H1 (cell line): ENCODE measurements around the gene ADAM19. TPM values are rescaled to one million over a fixed set of nuclear protein-coding genes. Genes with fewer than 3 reads are reported as not detected.

Source experiments
- CTCF ChIA-PET: fragments of 300-600 bp; sonication (Branson Sonifier 250); formaldehyde crosslinking; loops from one replicate; lab custom pipeline; 2021; ENCODE audit not compliant: partially characterized antibody; lab: Charles Lee
- POLR2A ChIA-PET: fragments of 300-600 bp; sonication (Branson Sonifier 250); formaldehyde crosslinking; loops from one replicate; lab custom pipeline; 2021; ENCODE audit warnings: inconsistent platforms; ENCODE audit not compliant: partially characterized antibody; lab: Charles Lee
- DNase-seq, 2 experiments: peaks; one replicate each; pipeline versions ENCODE4 v3.0.0 to v3.0.0-alpha.2; 2010 to 2022; ENCODE audit warnings: low spot score in 2 of 2, low read depth in 1 of 2, mixed read lengths in 1 of 2
- FAIRE-seq: peaks from 2 replicates; lab custom pipeline; 2011; peaks lifted over from hg19 to GRCh38; lab: Jason Lieb, UNC
- H2AFZ ChIP-seq: 2 replicates; pipeline ENCODE4 v1.8.1; 2012; ENCODE audit warnings: low read length, inconsistent platforms
- H2AK5ac ChIP-seq: 2 replicates; pipeline ENCODE4 v1.6.1; 2013; ENCODE audit warnings: low read depth, low read length
- H2BK120ac ChIP-seq: replicated peaks from 2 replicates; pipeline ENCODE3; 2013; ENCODE audit warnings: low read depth, low read length, inconsistent platforms
- H2BK12ac ChIP-seq: 2 replicates; pipeline ENCODE4 v1.6.1; 2013; ENCODE audit warnings: low read depth, low read length
- H2BK15ac ChIP-seq: 2 replicates; pipeline ENCODE4 v1.6.1; 2013; ENCODE audit warnings: low read length
- H2BK20ac ChIP-seq: 2 replicates; pipeline ENCODE4 v1.6.1; 2013; ENCODE audit warnings: low read length
- H2BK5ac ChIP-seq: 2 replicates; pipeline ENCODE4 v1.6.1; 2013; ENCODE audit warnings: low read depth, low read length
- H3K14ac ChIP-seq: 2 replicates; pipeline ENCODE4 v1.6.1; 2013; ENCODE audit warnings: inconsistent platforms; ENCODE audit not compliant: insufficient read length
- H3K18ac ChIP-seq: 2 replicates; pipeline ENCODE4 v1.6.1; 2013; ENCODE audit warnings: low read length; ENCODE audit errors: extremely low read depth
- H3K23ac ChIP-seq: 2 replicates; pipeline ENCODE4 v1.6.1; 2013; ENCODE audit warnings: inconsistent platforms; ENCODE audit not compliant: insufficient read length
- H3K23me2 ChIP-seq: 2 replicates; pipeline ENCODE4 v1.6.1; 2013; ENCODE audit warnings: low read depth, low read length
- H3K27ac ChIP-seq: 2 replicates; pipeline ENCODE4 v1.6.1; 2011; ENCODE audit warnings: low read depth, low read length, inconsistent platforms
- H3K27me3 ChIP-seq, 4 experiments: replicated peaks in 1 of 4; 1 replicate in 1 of 4; 2 replicates in 3 of 4; pipeline versions ENCODE4 v1.6.1 to v1.8.1; 2011 to 2013; ENCODE audit warnings: low read length in 3 of 4, mild to moderate bottlenecking in 3 of 4, inconsistent platforms in 2 of 4, mixed read lengths in 2 of 4, moderate library complexity in 1 of 4; ENCODE audit not compliant: control insufficient read depth in 3 of 4, insufficient read depth in 3 of 4; ENCODE audit errors: extremely low read depth in 1 of 4
- H3K36me3 ChIP-seq, 4 experiments: 2 replicates each; pipeline versions ENCODE4 v1.6.1 to v1.8.1; 2011 to 2013; ENCODE audit warnings: mild to moderate bottlenecking in 4 of 4, low read length in 3 of 4, moderate library complexity in 2 of 4, control low read depth in 1 of 4, inconsistent platforms in 1 of 4; ENCODE audit not compliant: insufficient read depth in 4 of 4, control insufficient read depth in 2 of 4
- H3K4ac ChIP-seq: replicated peaks from 2 replicates; pipeline ENCODE3; 2013; ENCODE audit warnings: low read length, low read depth, mixed read lengths, inconsistent platforms; ENCODE audit not compliant: insufficient read length
- H3K4me1 ChIP-seq, 4 experiments: replicated peaks in 1 of 4; 1 replicate in 1 of 4; 2 replicates in 3 of 4; pipeline versions ENCODE4 v1.6.1 to v1.8.1; 2011 to 2013; ENCODE audit warnings: low read length in 3 of 4, inconsistent platforms in 2 of 4, mixed read lengths in 1 of 4; ENCODE audit not compliant: insufficient read depth in 4 of 4, control insufficient read depth in 3 of 4
- H3K4me2 ChIP-seq, 2 experiments: 2 replicates each; pipeline versions ENCODE4 v1.6.1 to v1.8.1; 2011 to 2013; ENCODE audit warnings: low read depth in 2 of 2, low read length in 2 of 2, control low read depth in 1 of 2, inconsistent platforms in 1 of 2, mild to moderate bottlenecking in 1 of 2; ENCODE audit not compliant: insufficient read depth in 1 of 2
- H3K4me3 ChIP-seq, 4 experiments: fragments of 200-600, 300-600 bp in 1 of 4; sonication (generic), shearing (Covaris generic), sonication (Bioruptor Twin) in 1 of 4; 2 replicates each; pipeline versions ENCODE4 v1.5.1 to v1.8.1; 2011 to 2016; ENCODE audit warnings: low read length in 4 of 4, low read depth in 3 of 4, control low read depth in 2 of 4, inconsistent platforms in 2 of 4, mild to moderate bottlenecking in 2 of 4, mixed read lengths in 1 of 4, moderate library complexity in 1 of 4; ENCODE audit not compliant: insufficient read depth in 2 of 4; ENCODE audit errors: extremely low read depth in 1 of 4
- H3K56ac ChIP-seq: replicated peaks from 2 replicates; pipeline ENCODE3; 2013; ENCODE audit warnings: low read depth, mild to moderate bottlenecking, mixed read lengths, low read length, inconsistent platforms; ENCODE audit not compliant: insufficient read length
- H3K79me1 ChIP-seq: 2 replicates; pipeline ENCODE4 v1.6.1; 2013; ENCODE audit warnings: low read depth, low read length, control low read depth
- H3K79me2 ChIP-seq, 2 experiments: 2 replicates each; pipeline versions ENCODE4 v1.6.1 to v1.8.1; 2012 to 2013; ENCODE audit warnings: low read length in 2 of 2, mild to moderate bottlenecking in 2 of 2, inconsistent platforms in 1 of 2; ENCODE audit not compliant: insufficient read depth in 2 of 2, control insufficient read depth in 1 of 2
- H3K9ac ChIP-seq, 4 experiments: replicated peaks in 1 of 4; 1 replicate in 1 of 4; 2 replicates in 3 of 4; pipeline versions ENCODE4 v1.6.1 to v1.8.1; 2011 to 2013; ENCODE audit warnings: low read depth in 3 of 4, low read length in 3 of 4, control low read depth in 2 of 4, mild to moderate bottlenecking in 2 of 4, moderate library complexity in 2 of 4, inconsistent platforms in 1 of 4; ENCODE audit errors: extremely low read depth in 1 of 4
- H3K9me3 ChIP-seq, 2 experiments: 2 replicates each; pipeline versions ENCODE4 v1.6.1 to v1.8.1; 2012 to 2013; ENCODE audit warnings: mild to moderate bottlenecking in 2 of 2, moderate library complexity in 2 of 2, control low read depth in 1 of 2, inconsistent platforms in 1 of 2, low read depth in 1 of 2, low read length in 1 of 2, mixed read lengths in 1 of 2; ENCODE audit not compliant: insufficient read depth in 2 of 2
- H4K20me1 ChIP-seq, 2 experiments: replicated peaks in 1 of 2; 2 replicates each; pipeline versions ENCODE3 to v1.8.1; 2011 to 2013; ENCODE audit warnings: inconsistent platforms in 2 of 2, low read length in 2 of 2, mild to moderate bottlenecking in 1 of 2; ENCODE audit not compliant: insufficient read depth in 2 of 2, control insufficient read depth in 1 of 2
- H4K5ac ChIP-seq: 2 replicates; pipeline ENCODE4 v1.6.1; 2013; ENCODE audit warnings: low read length, low read depth, mixed read lengths, inconsistent platforms; ENCODE audit not compliant: insufficient read length
- H4K8ac ChIP-seq: 2 replicates; pipeline ENCODE4 v1.8.0; 2013; ENCODE audit warnings: mild to moderate bottlenecking, moderate library complexity, low read length, inconsistent platforms; ENCODE audit not compliant: insufficient read depth; ENCODE audit errors: extremely low read depth
- H4K91ac ChIP-seq: replicated peaks from 2 replicates; pipeline ENCODE3; 2013; ENCODE audit warnings: low read length, mixed read lengths, inconsistent platforms; ENCODE audit not compliant: insufficient read length
- CTCF ChIP-seq, 3 experiments: IDR thresholded peaks; 1 replicate in 2 of 3; 2 replicates in 1 of 3; pipeline versions ENCODE4 v1.5.1 to v1.6.1; 2011; ENCODE audit warnings: low read length in 3 of 3, mild to moderate bottlenecking in 3 of 3, inconsistent platforms in 2 of 3, low read depth in 1 of 3, moderate library complexity in 1 of 3; ENCODE audit not compliant: insufficient read depth in 1 of 3; ENCODE audit errors: control extremely low read depth in 1 of 3
- EZH2 ChIP-seq: fragments of 200-600 bp; sonication (generic); IDR thresholded peaks from 2 replicates; pipeline ENCODE4 v1.7.1; 2012; ENCODE audit warnings: low read depth, mild to moderate bottlenecking, moderate library complexity, low read length, inconsistent platforms; ENCODE audit not compliant: severe bottlenecking
- JUND ChIP-seq: IDR thresholded peaks from 2 replicates; pipeline ENCODE4 v1.6.1; 2011; ENCODE audit warnings: mild to moderate bottlenecking, improper control_type of control experiment, low read length
- POLR2AphosphoS5 ChIP-seq: IDR thresholded peaks from 2 replicates; pipeline ENCODE4 v1.6.1; 2011; ENCODE audit warnings: low read depth, low read length
- POU5F1 ChIP-seq: IDR thresholded peaks from 2 replicates; pipeline ENCODE4 v1.6.1; 2011; ENCODE audit warnings: low read depth, mild to moderate bottlenecking, low read length, moderate library complexity
- RAD21 ChIP-seq, 2 experiments: IDR thresholded peaks in 1 of 2; conservative IDR thresholded peaks in 1 of 2; 2 replicates each; pipeline ENCODE4 v1.6.1; 2011; ENCODE audit warnings: low read depth in 2 of 2, low read length in 2 of 2, improper control_type of control experiment in 1 of 2, inconsistent platforms in 1 of 2, mild to moderate bottlenecking in 1 of 2, moderate library complexity in 1 of 2
- TCF12 ChIP-seq: IDR thresholded peaks from 2 replicates; pipeline ENCODE4 v1.6.1; 2011; ENCODE audit warnings: low read depth, mild to moderate bottlenecking, low read length
- TEAD4 ChIP-seq: IDR thresholded peaks from 2 replicates; pipeline ENCODE4 v1.6.1; 2012; ENCODE audit warnings: low read depth, low read length, inconsistent platforms, mixed read lengths
- WGBS, 2 experiments: shearing (Covaris generic) in 1 of 2; methylation state at CpG; one replicate each; pipeline versions ENCODE4 v1.1.6 to v1.1.7; 2013 to 2015; ENCODE audit warnings: low lambda C conversion rate in 2 of 2, mixed read lengths in 2 of 2, inconsistent platforms in 1 of 2, low coverage in 1 of 2, missing lambda C conversion rate in 1 of 2; ENCODE audit not compliant: insufficient replicate concordance in 2 of 2, insufficient coverage in 1 of 2, insufficient read length in 1 of 2; ENCODE audit errors: extremely low coverage in 1 of 2, missing lambda C conversion rate in 1 of 2; 5-methylcytosine and 5-hydroxymethylcytosine counted together
- polyA plus RNA-seq, 7 experiments: library from polyadenylated mRNA; depleted of rRNA in 3 of 7; stranded (reverse) in 5 of 7; unstranded in 2 of 7; fragments of >200 nt in 5 of 7; fragments of 200-250 nt in 2 of 7; gene quantifications; 1 replicate in 5 of 7; 2 replicates in 1 of 7; 4 replicates in 1 of 7; pipeline versions ENCODE4 v1.2.1 to v1.2.3, GENCODE V29; 2011 to 2013; ENCODE audit warnings: missing spikeins in 2 of 7, mixed read lengths in 2 of 7
- total RNA-seq: library from RNA; stranded (reverse); fragmentation: NEBNext Ultra II Directional; extraction: Animal tissue kit (Norgen Biotek cat#: 25700); gene quantifications from 2 replicates; pipeline ENCODE4 v1.2.1, GENCODE V29; 2021
- TF ChIP-seq, protein P1 (sequence below): IDR thresholded peaks from 2 replicates; pipeline ENCODE4 v1.6.1; 2012; ENCODE audit warnings: inconsistent platforms

Gene ADAM19
- total and polyA plus RNA-seq, 2 of the 8 experiments (the other 6 are each of a cell fraction or from before 2014, with no cell fraction given): 6.5 to 22.7 TPM

DNA sequence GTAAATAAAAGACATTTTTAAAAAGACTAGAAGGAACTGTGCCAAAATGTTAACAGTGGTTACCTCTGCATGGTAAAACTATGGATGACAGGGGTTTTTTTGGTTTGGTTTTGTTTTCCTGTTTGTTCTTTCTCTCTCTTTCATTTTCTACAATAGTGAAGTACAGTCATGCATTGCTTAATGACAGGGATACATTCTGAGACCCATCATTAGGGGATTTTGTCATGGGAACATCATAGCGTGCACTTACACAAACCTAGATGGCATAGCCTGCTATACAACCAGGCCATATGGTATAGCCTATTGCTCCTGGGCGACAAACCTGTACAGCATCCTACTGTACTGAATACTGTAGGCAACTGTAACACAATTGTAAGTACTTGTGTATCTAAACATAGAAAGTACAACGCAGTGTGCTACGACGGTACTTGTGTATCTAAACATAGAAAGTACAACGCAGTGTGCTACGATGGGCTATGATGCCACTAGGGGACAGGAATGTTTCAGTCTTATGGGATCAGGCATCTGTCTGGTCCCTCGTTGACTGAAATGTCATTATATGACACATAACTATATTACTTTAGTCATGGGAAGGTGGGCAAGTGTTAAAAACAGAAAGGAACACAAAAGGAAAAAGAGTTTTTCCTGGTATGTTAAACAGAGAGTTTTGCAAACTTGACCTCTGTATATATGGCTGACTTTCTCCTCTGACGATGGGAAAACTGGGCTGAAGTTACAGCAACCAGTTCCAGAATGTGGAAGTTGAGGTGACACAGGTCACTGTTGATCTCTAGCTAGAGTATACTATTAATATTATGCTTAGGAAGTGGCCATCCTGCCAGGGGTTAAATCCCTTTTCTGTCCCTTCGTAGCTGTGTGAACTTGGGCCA is 7.4 kb upstream of the ADAM19 start:
- CTCF ChIA-PET: interaction anchor here (0.9 kb wide), 1 partner anchor 111 kb away, joined by 3 read pairs; no protein-coding TSS in a partner anchor
- Histone ChIP-seq H3K4ac (no peak overlapping the region), H2BK15ac (no peak overlapping the region), H3K56ac (no peak overlapping the region), H3K36me3 (no peaks in the 10 kb centered on the region), H3K4me1 (no peaks in the 10 kb centered on the region), H3K79me2 (no peaks in the 10 kb centered on the region), H3K9me3 (no peaks in the 10 kb centered on the region), H3K4me2 (no peak overlapping the region), H2BK5ac (no peak overlapping the region), H3K23ac (no peak overlapping the region), H3K18ac (no peak overlapping the region), H2BK120ac (no peak overlapping the region), H3K23me2 (no peaks in the 10 kb centered on the region), H4K5ac (no peak overlapping the region), H4K91ac (no peak overlapping the region), H3K14ac (no peak overlapping the region), H2BK12ac (no peak overlapping the region), H2BK20ac (no peak overlapping the region), H4K8ac (no peak overlapping the region), H3K4me3 (no peak overlapping the region), H2AFZ (no peak overlapping the region), H3K79me1 (no peaks in the 10 kb centered on the region), H3K9ac (no peak overlapping the region), H4K20me1 (no peaks in the 10 kb centered on the region), H2AK5ac (no peak overlapping the region), H3K27me3 (no peaks in the 10 kb centered on the region), H3K27ac (no peak overlapping the region)
- FAIRE-seq: no peak
- DNase-seq: no peak
- POLR2A ChIA-PET: no interaction called here
- WGBS, 2 experiments: 90% methylated on average over 10 of the region's 10 CpGs; no CpG with 5 or more reads in 1 of the 2 experiments
- no peak for TF ChIP-seq TCF12
- no peak for TF ChIP-seq EZH2
- no peak for TF ChIP-seq POLR2AphosphoS5
- TF ChIP-seq, protein P1, sequence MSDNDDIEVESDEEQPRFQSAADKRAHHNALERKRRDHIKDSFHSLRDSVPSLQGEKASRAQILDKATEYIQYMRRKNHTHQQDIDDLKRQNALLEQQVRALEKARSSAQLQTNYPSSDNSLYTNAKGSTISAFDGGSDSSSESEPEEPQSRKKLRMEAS: no peak
- TF ChIP-seq POU5F1: no peak
- no peak for TF ChIP-seq RAD21 (IDR thresholded peaks at IDR 0.05 in 1 of 2, conservative IDR thresholded peaks at IDR 0.05 in 1 of 2; ENCODE audit: low read depth in 2 of 2, low read length in 2 of 2)
- no peak for TF ChIP-seq CTCF (IDR thresholded peaks at IDR 0.05; ENCODE audit: control extremely low read depth in 1 of 3, insufficient read depth in 1 of 3, low read depth in 1 of 3, low read length in 3 of 3)
- no peak for TF ChIP-seq TEAD4
- no peak for TF ChIP-seq JUND
